Measurements from ENCODE around the gene ZNF407.

ZNF407 gene

GRCh38 chr18:74728586-74728985 is 130.9 kb downstream of the ZNF407 start:
- DNase-seq (ENCODE audit: low read depth): no peak

GRCh38 chr18:74731097-74731496 is 133.4 kb downstream of the ZNF407 start:
- no peak for DNase-seq (ENCODE audit: low read depth)

GRCh38 chr18:74732380-74732779 is 134.7 kb downstream of the ZNF407 start:
- DNase-seq (ENCODE audit: low read depth): no peak

DNA sequence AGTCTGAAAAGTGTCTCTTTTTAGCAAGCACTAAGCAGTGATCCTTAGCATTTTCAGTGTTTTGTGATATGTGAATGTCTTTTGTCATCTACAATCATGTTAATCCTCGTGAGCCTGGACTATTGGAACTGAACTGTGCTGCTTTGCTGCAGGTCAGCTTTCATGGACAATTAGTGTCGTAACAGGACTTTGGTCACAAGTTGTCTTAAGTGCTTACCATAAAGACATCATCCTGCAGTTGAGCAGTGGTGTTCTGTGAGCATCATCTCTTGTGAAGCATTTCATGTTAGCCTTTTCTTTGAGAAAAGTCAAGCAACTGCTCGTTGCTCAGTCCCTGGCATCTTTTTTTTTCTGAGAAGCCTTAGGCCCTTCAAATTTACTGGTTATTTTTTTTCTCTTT is 135.9 kb downstream of the ZNF407 start:
- DNase-seq (ENCODE audit: low read depth): no peak

DNA sequence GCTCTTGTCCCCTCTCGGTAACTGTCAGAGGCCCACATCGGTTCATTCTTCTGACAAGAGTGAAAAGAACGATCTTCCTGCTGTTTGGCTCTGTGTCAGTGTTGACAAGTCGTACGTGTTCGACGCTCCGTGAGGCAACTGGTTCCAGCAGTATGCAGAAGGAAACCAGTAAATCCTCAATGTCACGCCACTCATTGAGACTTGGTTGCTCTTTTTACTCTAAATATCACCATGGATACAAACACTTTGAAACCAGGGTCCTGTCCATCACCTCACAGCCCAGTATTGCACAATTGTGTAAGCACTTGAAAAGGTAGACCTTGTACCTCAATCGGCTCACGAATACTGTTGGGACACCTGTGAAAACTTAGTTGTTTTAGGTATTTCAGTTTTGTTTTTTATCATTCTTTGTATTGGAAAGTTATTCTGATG is 136.4 kb downstream of the ZNF407 start:
- no peak for DNase-seq (ENCODE audit: low read depth)

GRCh38 chr18:74739926-74740325 is 142.3 kb downstream of the ZNF407 start:
- no peak for DNase-seq (ENCODE audit: low read depth)

DNA sequence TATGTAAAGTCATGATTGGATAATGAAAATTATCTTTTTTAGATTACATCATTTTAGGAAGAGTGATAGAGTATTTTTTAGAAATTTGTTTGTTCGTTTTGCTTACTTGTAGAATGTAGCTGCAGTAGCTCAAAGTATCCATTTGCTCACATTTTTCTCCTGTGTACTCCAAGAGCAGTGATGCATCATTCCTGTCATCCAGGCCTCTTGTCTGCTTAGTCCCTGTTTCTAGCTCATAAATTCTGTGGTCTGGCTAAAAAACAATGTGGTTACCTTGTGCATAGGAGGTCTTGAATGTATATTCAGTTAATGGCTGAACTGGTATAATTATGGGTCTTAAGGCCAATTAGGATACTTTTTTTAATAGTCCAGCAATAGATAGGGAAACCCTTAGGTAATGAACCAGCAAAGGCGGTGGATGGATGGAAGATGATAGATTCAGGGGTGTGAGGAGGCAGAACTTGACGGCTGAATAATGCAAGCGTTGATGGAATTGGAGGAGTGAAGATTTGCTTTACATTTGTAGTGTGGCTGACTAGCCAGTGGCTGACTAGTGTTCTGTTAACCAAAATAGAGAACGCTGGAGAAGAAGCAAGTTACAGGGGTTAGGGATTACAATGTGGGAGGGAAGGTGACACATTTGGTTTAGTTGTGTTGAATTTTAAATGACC is 145.0 kb downstream of the ZNF407 start:
- DNase-seq (ENCODE audit: low read depth): no peak

DNA sequence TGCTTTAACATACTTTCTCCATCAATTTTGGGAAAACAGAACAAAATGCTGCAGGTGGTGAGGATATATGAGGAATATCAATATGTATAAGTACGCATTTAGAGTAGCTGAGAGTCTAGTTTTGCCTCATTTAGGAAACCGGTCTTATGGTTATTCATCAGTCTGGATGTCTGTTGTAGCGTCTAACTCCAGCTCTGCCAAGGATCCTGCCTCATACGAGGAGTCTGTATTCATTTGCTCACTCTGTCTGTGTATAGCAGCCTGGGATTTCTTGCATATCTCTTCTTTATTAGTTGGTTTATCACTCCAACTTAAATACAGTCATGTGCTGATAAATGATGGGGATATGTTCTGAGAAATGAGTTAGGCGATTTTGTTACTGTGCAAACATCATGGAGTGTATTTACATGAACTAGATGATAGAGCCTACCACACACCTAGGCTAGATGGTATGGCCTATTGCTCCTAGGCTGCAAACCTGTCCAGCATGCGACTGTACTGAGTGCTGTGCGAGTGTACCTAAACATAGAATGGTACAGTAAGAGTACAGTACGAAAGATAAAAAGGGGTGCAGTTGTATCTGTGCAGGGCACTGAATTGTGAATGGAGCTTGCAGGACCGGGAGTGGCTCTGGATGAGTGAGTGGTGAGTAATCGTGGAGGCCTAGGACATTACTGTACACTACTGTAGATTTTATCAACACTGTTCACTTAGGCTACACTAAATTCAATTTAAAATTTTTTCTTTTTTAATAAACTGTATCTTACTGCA is 148.1 kb downstream of the ZNF407 start:
- DNase-seq (ENCODE audit: low read depth): no peak

DNA sequence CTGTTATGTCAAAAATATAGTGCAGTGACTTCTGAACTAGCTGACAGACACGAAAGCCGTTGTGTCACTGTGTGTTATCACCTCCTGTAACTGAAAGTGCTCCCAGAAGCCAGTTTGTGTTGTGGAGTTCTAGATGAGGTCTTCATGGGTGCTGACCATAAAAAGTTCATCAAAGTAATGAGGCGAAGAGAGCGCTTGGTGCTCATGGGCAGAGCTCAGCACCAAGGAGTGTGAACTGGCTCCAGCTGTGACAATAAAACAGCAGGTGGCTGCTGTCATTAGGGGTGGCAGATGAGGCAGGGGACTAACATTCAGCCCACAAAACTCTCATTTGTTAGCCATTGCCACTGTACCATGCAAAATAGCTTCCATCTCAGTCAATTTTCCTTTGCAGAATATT is 151.1 kb downstream of the ZNF407 start:
- no peak for DNase-seq (ENCODE audit: low read depth)

- no peak for DNase-seq (ENCODE audit: low read depth)
Measured at GRCh38 chr18:74758995-74759394, 161.3 kb downstream of the ZNF407 start.

- no peak for DNase-seq (ENCODE audit: low read depth)
Measured at GRCh38 chr18:74760026-74760425, 162.4 kb downstream of the ZNF407 start.

DNA sequence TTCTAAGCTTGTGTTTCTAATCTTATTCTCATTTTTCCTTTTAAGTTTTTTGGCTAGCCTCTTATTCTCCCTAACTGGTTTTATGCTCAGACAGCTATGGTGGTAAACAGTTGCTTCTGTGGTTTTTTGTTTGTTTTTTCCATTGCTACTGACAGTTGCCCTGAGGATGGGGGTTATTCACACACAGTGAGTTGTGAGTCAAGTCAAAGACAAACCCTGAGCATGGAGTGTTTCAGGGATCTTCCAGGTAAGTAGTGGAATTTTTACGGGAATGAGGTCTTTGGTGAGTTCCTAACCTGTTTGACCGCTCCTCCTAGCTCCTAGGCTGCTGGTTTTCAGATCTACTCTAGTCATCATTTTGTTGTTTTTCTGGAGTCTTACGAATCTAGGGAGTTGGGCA is 162.8 kb downstream of the ZNF407 start:
- no peak for DNase-seq (ENCODE audit: low read depth)

- DNase-seq (ENCODE audit: low read depth): no peak
Measured at GRCh38 chr18:74766251-74766650, 168.6 kb downstream of the ZNF407 start.

DNA sequence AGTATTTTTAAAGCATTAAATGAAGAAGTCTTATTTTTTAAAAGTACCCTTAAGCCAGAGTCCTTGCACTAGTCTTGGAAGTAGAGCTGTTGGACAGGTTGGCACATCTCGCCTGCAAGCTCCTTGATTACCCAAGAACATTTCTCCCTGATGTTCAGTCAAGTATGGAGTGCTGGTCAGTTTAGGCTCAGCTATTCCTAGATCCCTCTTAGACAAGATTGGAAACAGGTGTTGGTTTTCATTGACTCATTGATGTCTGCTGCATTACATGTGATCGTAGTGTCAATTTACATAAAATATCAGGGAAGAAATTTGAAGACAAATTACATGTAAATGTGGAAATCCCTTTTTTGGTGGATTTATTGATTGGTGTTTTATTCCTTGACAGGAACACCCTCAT is 170.4 kb downstream of the ZNF407 start:
- DNase-seq (ENCODE audit: low read depth): no peak

- no peak for DNase-seq (ENCODE audit: low read depth)
Measured at GRCh38 chr18:74773171-74773624, 175.5 kb downstream of the ZNF407 start.

- DNase-seq (ENCODE audit: low read depth): no peak
Measured at GRCh38 chr18:74774486-74774885, 176.8 kb downstream of the ZNF407 start.

- no peak for DNase-seq (ENCODE audit: low read depth)
Measured at GRCh38 chr18:74775239-74775638, 177.6 kb downstream of the ZNF407 start.

DNA sequence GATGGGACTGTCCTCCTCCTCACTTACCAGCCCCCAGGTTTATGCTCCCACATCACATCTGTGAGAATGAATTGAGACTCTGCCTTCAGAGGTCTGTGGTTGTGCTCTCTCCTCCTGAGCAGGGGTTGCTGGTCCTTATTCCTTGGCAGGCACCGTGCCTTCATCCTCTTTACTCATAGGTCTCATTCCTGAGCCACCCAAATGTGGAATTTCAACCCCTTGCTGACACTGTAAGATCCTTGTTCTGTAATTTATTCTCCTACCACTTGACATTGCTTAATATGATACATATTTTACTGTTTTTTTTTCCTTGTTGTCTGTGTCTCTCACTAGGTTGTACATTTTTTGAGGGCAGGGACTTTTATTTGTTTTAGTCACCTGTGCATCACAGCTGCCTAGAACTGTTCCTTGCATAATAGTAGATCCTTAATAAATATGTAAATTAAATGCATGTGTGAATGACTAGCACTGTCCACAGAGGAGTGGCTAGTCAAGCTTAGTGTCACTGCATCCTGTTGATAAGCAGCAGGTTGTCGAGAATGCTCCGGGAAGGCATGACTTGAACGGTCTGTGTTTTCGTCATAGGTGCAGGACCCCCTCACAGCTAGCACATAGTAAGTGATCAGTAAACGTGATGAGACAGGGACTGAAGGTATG is 180.6 kb downstream of the ZNF407 start:
- no peak for DNase-seq (ENCODE audit: low read depth)

GRCh38 chr18:74784752-74785151 is 187.1 kb downstream of the ZNF407 start:
- DNase-seq (ENCODE audit: low read depth): no peak

GRCh38 chr18:74785632-74786031 is 188.0 kb downstream of the ZNF407 start:
- no peak for DNase-seq (ENCODE audit: low read depth)

- DNase-seq (ENCODE audit: low read depth): no peak
Measured at GRCh38 chr18:74788657-74789056, 191.0 kb downstream of the ZNF407 start.

- no peak for DNase-seq (ENCODE audit: low read depth)
Measured at GRCh38 chr18:74789078-74789477, 191.4 kb downstream of the ZNF407 start.

GRCh38 chr18:74790451-74790850 is 192.8 kb downstream of the ZNF407 start:
- DNase-seq (ENCODE audit: low read depth): no peak
